Smooth muscle cell (in vitro differentiated cells): ENCODE data around the gene AMOT. TPM values are rescaled to one million over a fixed set of nuclear protein-coding genes. Genes with fewer than 3 reads are reported as not detected.
A peak's percentile ranks its signal among the peaks of the same experiment; 100 is the strongest.

Experiments used
- DNase-seq: peaks from one replicate; lab custom pipeline; 2025; ENCODE audit not compliant: unreplicated experiment; lab: John Stamatoyannopoulos, UW
- H2AFZ ChIP-seq: fragments of 200-600 bp; sonication (generic); 2 replicates; pipeline ENCODE4 v1.6.0; 2016; ENCODE audit warnings: antibody characterized with exemption, low read depth, mild to moderate bottlenecking
- H3F3A ChIP-seq: fragments of 200-600 bp; sonication (generic); 2 replicates; pipeline ENCODE4 v1.6.0; 2017; ENCODE audit warnings: antibody characterized with exemption, low read depth
- H3K27ac ChIP-seq: fragments of 200-600 bp; sonication (generic); 2 replicates; pipeline ENCODE4 v1.5.1; 2016; ENCODE audit warnings: low read depth, mild to moderate bottlenecking
- H3K27me3 ChIP-seq: fragments of 200-600 bp; sonication (generic); 2 replicates; pipeline ENCODE4 v1.6.1; 2016; ENCODE audit warnings: low read depth, mild to moderate bottlenecking
- H3K36me3 ChIP-seq: fragments of 200-600 bp; sonication (generic); 2 replicates; pipeline ENCODE4 v1.5.1; 2016; ENCODE audit warnings: low read depth
- H3K4me1 ChIP-seq: fragments of 200-600 bp; sonication (generic); 2 replicates; pipeline ENCODE4 v1.5.1; 2016; ENCODE audit warnings: low read depth
- H3K4me2 ChIP-seq: fragments of 200-600 bp; sonication (generic); 2 replicates; pipeline ENCODE4 v1.6.0; 2016; ENCODE audit warnings: mild to moderate bottlenecking
- H3K4me3 ChIP-seq: fragments of 200-600 bp; sonication (generic); 2 replicates; pipeline ENCODE4 v1.5.1; 2016; ENCODE audit warnings: mild to moderate bottlenecking
- H3K79me2 ChIP-seq: fragments of 200-600 bp; sonication (generic); 2 replicates; pipeline ENCODE4 v1.6.0; 2016; ENCODE audit warnings: low read depth, mild to moderate bottlenecking
- H3K9ac ChIP-seq: fragments of 200-600 bp; sonication (generic); 2 replicates; pipeline ENCODE4 v1.6.0; 2016; ENCODE audit warnings: low read depth
- H3K9me3 ChIP-seq: fragments of 200-600 bp; sonication (generic); replicated peaks from 2 replicates; pipeline ENCODE4 v1.5.1; 2016; ENCODE audit warnings: low read depth
- H4K20me1 ChIP-seq: fragments of 200-600 bp; sonication (generic); 2 replicates; pipeline ENCODE4 v1.6.0; 2016; ENCODE audit warnings: low read depth
- CTCF ChIP-seq: fragments of 200-600 bp; sonication (generic); IDR thresholded peaks from 2 replicates; pipeline ENCODE4 v1.5.1; 2017; ENCODE audit warnings: borderline replicate concordance, mild to moderate bottlenecking, antibody characterized with exemption; ENCODE audit not compliant: insufficient read depth, poor library complexity, severe bottlenecking
- WGBS: methylation state at CpG from one replicate; pipeline ENCODE4 v1.1.7; 2016; ENCODE audit warnings: low lambda C conversion rate; 5-methylcytosine and 5-hydroxymethylcytosine counted together
- polyA plus RNA-seq: library from polyadenylated mRNA; unstranded; fragments of >200 nt; fragmentation: Nextera tagmentation; extraction: Ambion mirVana; gene quantifications from 2 replicates; pipeline ENCODE4 v1.2.1, GENCODE V29; 2016
- total RNA-seq: library from RNA; depleted of rRNA; stranded (reverse); fragments of >200 nt; gene quantifications from 2 replicates; pipeline ENCODE4 v1.2.3, GENCODE V29; 2014

Gene AMOT
- total and polyA plus RNA-seq, 2 experiments from 2014 or later, result 10.0 to 66.6 TPM

- H3F3A ChIP-seq, result peaks cover 12% of the 10 kb centered on the region
- no peak overlapping the region for H3K4me3 ChIP-seq
- H3K4me1 ChIP-seq, result peaks cover 34% of the 10 kb centered on the region
- peaks cover 28% of the 10 kb centered on the region for H3K79me2 ChIP-seq
- H4K20me1 ChIP-seq, result peaks cover 14% of the 10 kb centered on the region
- no peak for TF ChIP-seq CTCF
- no peak for DNase-seq
- no peak overlapping the region for H2AFZ ChIP-seq
- peak overlapping the region; percentile 74 for H3K4me2 ChIP-seq
- H3K9ac ChIP-seq, result no peak overlapping the region
- 58% methylated on average over 3 of the region's 3 CpGs for WGBS
- H3K27me3 ChIP-seq, result no peaks in the 10 kb centered on the region
- peak overlapping the region; percentile 68 for H3K27ac ChIP-seq
- H3K9me3 ChIP-seq, result no peaks in the 10 kb centered on the region
- no peaks in the 10 kb centered on the region for H3K36me3 ChIP-seq
These were observed 8.0 kb downstream of the AMOT start for GRCh38 chrX:112832481-112833095.

- Histone ChIP-seq H3K4me1 (peaks cover 26% of the 10 kb centered on the region), H3K9ac (no peak overlapping the region), H3K36me3 (no peaks in the 10 kb centered on the region), H3K27ac (no peak overlapping the region), H3F3A (peaks cover 12% of the 10 kb centered on the region), H2AFZ (no peak overlapping the region), H4K20me1 (peaks cover 14% of the 10 kb centered on the region), H3K27me3 (no peaks in the 10 kb centered on the region), H3K79me2 (peaks cover 11% of the 10 kb centered on the region), H3K4me3 (no peak overlapping the region), H3K9me3 (no peaks in the 10 kb centered on the region), H3K4me2 (no peak overlapping the region)
- 89% methylated on average over 3 of the region's 3 CpGs for WGBS
- no peak for TF ChIP-seq CTCF
- DNase-seq, result no peak
These were observed 10.1 kb downstream of the AMOT start for GRCh38 chrX:112830540-112830939.

DNA sequence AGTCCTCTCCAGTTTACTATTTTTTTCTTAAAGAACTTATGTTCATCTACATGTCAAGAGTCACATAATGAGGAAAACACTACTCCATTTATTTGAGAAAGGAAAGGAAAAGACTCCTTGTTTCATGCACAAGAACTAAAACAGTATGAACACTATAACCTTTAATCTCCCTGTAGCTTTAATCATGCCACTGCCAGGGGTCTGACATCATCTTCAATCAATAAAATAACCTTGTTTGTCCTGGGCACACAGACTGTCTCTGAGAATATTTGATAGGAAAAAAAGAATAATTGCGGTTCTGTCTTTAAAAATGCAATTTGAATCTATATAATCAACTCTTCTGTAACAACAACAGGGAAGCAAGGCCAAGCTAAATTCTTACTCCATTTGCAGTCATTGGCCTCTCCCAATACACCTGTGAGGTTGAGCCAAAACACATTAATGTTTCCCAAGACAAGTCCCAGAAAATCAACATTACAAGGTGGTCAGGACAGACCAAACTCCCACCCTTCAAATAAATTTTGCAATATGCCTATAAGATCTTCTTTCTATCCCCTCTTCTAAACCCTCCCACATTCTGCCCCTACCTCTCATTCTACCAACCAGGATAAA, 13.2 kb downstream of the AMOT start:
- H2AFZ ChIP-seq, result no peak overlapping the region
- no peaks in the 10 kb centered on the region for H3K27me3 ChIP-seq
- H3K27ac ChIP-seq, result no peak overlapping the region
- H4K20me1 ChIP-seq, result peaks cover 7% of the 10 kb centered on the region
- no peak overlapping the region for H3K4me2 ChIP-seq
- TF ChIP-seq CTCF, result no peak
- no peak for DNase-seq
- peaks cover 9% of the 10 kb centered on the region for H3K79me2 ChIP-seq
- no peaks in the 10 kb centered on the region for H3K36me3 ChIP-seq
- H3F3A ChIP-seq, result no peaks in the 10 kb centered on the region
- no peaks in the 10 kb centered on the region for H3K9me3 ChIP-seq
- WGBS, result 97% methylated on average over 1 of the region's 1 CpG
- H3K4me3 ChIP-seq, result no peak overlapping the region
- H3K4me1 ChIP-seq, result peaks cover 1% of the 10 kb centered on the region
- no peak overlapping the region for H3K9ac ChIP-seq

DNA sequence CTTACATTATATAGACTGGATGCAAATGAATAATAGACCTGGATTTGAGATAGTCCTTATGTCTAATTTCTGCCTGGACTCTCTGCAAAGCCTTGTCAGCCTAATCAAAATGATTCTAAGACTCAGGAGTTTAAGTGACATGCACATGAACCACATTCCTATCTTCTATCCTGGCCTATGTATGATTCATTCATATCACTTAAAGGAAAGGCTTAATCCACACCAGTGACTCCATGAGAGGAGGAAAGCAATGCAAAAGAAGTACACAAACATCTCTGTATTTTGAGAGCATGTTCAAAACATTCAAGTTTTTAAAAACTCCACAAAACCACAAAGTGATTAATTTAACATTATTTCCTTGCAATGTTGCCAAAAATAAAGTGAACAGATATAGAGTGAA, 14.6 kb downstream of the AMOT start:
- no peak for TF ChIP-seq CTCF
- H3K27me3 ChIP-seq, result no peaks in the 10 kb centered on the region
- H3K9me3 ChIP-seq, result no peaks in the 10 kb centered on the region
- H3K4me1 ChIP-seq, result no peaks in the 10 kb centered on the region
- no peak overlapping the region for H3K4me3 ChIP-seq
- H3F3A ChIP-seq, result no peaks in the 10 kb centered on the region
- no peaks in the 10 kb centered on the region for H4K20me1 ChIP-seq
- DNase-seq, result no peak
- peak overlapping the region; percentile 23 for H3K27ac ChIP-seq
- H3K9ac ChIP-seq, result no peak overlapping the region
- H3K79me2 ChIP-seq, result peaks cover 12% of the 10 kb centered on the region
- H2AFZ ChIP-seq, result no peak overlapping the region
- H3K36me3 ChIP-seq, result no peaks in the 10 kb centered on the region
- peak overlapping the region; percentile 36 for H3K4me2 ChIP-seq
